PC-9 (cell line): ENCODE measurements around the gene NPC2. TPM values are rescaled to one million over a fixed set of nuclear protein-coding genes. Genes with fewer than 3 reads are reported as not detected.

Experiments used
- BruUV-seq: library from RNA; stranded (reverse); fragments of 400-500 nt; replicated peaks from 2 replicates; lab custom pipeline; 2021; lab: Mats Ljungman, UMichigan
- CTCF ChIA-PET: fragments of 300-600 bp; sonication (Branson Sonifier 250); formaldehyde crosslinking; loops from one replicate; lab custom pipeline; 2022; ENCODE audit warnings: antibody characterized with exemption; lab: Charles Lee
- POLR2A ChIA-PET: fragments of 300-600 bp; sonication (Branson Sonifier 250); formaldehyde crosslinking; loops from one replicate; lab custom pipeline; 2022; ENCODE audit warnings: antibody characterized with exemption; ENCODE audit not compliant: unreplicated experiment; lab: Charles Lee
- DNase-seq, 2 experiments: peaks; one replicate each; pipeline versions ENCODE4 v3.0.0 to v3.0.0-alpha.2; 2015 to 2022; ENCODE audit warnings: mixed read lengths in 1 of 2
- H2AFZ ChIP-seq: fragments of 200-600 bp; sonication (generic); 2 replicates; pipeline ENCODE4 v1.8.1; 2017; ENCODE audit warnings: antibody characterized with exemption
- H3F3A ChIP-seq: fragments of 200-600 bp; sonication (generic); 2 replicates; pipeline ENCODE4 v1.8.1; 2017; ENCODE audit warnings: antibody characterized with exemption, mild to moderate bottlenecking, low read depth; ENCODE audit not compliant: insufficient read depth
- H3K27ac ChIP-seq: fragments of 200-600 bp; sonication (generic); 2 replicates; pipeline ENCODE4 v1.6.1; 2016; ENCODE audit warnings: mixed run types
- H3K27me3 ChIP-seq: fragments of 200-600 bp; sonication (generic); 2 replicates; pipeline ENCODE4 v1.6.1; 2016; ENCODE audit warnings: low read depth, mixed run types; ENCODE audit not compliant: insufficient read depth
- H3K36me3 ChIP-seq: fragments of 200-600 bp; sonication (generic); 2 replicates; pipeline ENCODE4 v1.6.1; 2016; ENCODE audit warnings: low read depth, mixed run types
- H3K4me1 ChIP-seq: fragments of 200-600 bp; sonication (generic); replicated peaks from 2 replicates; pipeline ENCODE4 v1.6.1; 2016; ENCODE audit warnings: mixed run types; ENCODE audit not compliant: insufficient read depth
- H3K4me2 ChIP-seq: fragments of 200-600 bp; sonication (generic); 2 replicates; pipeline ENCODE4 v1.6.1; 2017; ENCODE audit warnings: mixed run types
- H3K4me3 ChIP-seq: fragments of 200-600 bp; sonication (generic); 2 replicates; pipeline ENCODE4 v1.6.1; 2016; ENCODE audit warnings: mixed run types
- H3K79me2 ChIP-seq: fragments of 200-600 bp; sonication (generic); 2 replicates; pipeline ENCODE4 v1.6.1; 2017; ENCODE audit warnings: low read depth, mixed run types
- H3K9me2 ChIP-seq: fragments of 200-600 bp; sonication (generic); 2 replicates; pipeline ENCODE4 v1.8.1; 2017; ENCODE audit warnings: mild to moderate bottlenecking; ENCODE audit not compliant: insufficient read depth
- H3K9me3 ChIP-seq: fragments of 200-600 bp; sonication (generic); 2 replicates; pipeline ENCODE4 v1.8.1; 2016; ENCODE audit warnings: low read depth; ENCODE audit not compliant: insufficient read depth
- H4K20me1 ChIP-seq: fragments of 200-600 bp; sonication (generic); 2 replicates; pipeline ENCODE4 v1.8.1; 2017; ENCODE audit not compliant: insufficient read depth
- EZH2 ChIP-seq: fragments of 200-600 bp; sonication (generic); IDR thresholded peaks from 2 replicates; pipeline ENCODE4 v1.8.0; 2017; ENCODE audit warnings: antibody characterized with exemption, low read depth
- intact Hi-C: fragments of 100-400 bp; cut with micrococcal nuclease; formaldehyde crosslinking; loops from one replicate; pipeline ENCODE4 v1.10.0; 2022; ENCODE audit not compliant: unreplicated experiment
- total RNA-seq: library from RNA; stranded (reverse); gene quantifications from 2 replicates; pipeline ENCODE4 v1.2.3, GENCODE V29; 2021
- TF ChIP-seq, protein P1 (sequence below): fragments of 200-600 bp; sonication (generic); conservative IDR thresholded peaks from 2 replicates; pipeline ENCODE4 v1.6.1; 2017; ENCODE audit warnings: mixed run types, antibody characterized with exemption, mild to moderate bottlenecking, moderate library complexity

The NPC2 gene
- total RNA-seq, 1 experiment from 2014 or later: 1,010 TPM

DNA sequence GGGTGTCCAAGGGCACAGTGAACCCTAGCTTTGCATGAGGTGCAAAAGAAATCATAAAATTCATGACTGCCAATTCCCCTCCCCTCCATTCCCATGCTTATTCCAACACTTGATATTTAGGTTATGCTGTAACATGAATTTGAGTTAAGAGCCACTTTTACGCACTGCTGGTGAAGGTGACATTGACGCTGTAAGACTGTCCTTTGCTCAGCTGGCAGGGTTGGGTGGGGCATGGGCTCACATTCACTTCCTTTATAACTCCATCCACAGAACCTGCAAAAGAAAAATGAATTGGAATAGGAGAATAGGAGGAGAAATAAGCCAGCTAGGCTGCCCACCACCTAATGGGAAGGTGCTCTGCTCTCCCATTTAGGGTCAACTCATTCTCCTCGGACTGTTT lies 6.9 kb downstream of the NPC2 start:
- no peak for TF ChIP-seq EZH2
- TF ChIP-seq, protein P1, sequence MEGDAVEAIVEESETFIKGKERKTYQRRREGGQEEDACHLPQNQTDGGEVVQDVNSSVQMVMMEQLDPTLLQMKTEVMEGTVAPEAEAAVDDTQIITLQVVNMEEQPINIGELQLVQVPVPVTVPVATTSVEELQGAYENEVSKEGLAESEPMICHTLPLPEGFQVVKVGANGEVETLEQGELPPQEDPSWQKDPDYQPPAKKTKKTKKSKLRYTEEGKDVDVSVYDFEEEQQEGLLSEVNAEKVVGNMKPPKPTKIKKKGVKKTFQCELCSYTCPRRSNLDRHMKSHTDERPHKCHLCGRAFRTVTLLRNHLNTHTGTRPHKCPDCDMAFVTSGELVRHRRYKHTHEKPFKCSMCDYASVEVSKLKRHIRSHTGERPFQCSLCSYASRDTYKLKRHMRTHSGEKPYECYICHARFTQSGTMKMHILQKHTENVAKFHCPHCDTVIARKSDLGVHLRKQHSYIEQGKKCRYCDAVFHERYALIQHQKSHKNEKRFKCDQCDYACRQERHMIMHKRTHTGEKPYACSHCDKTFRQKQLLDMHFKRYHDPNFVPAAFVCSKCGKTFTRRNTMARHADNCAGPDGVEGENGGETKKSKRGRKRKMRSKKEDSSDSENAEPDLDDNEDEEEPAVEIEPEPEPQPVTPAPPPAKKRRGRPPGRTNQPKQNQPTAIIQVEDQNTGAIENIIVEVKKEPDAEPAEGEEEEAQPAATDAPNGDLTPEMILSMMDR: no peak
- Histone ChIP-seq H3K4me2 (peak overlapping the region; percentile 94; the same call in 1 of the 2 replicates), H3K4me1 (peaks cover 51% of the 10 kb centered on the region), H3K27me3 (no peaks in the 10 kb centered on the region), H3K36me3 (peaks cover 67% of the 10 kb centered on the region), H3K4me3 (no peak overlapping the region), H3F3A (peaks cover 46% of the 10 kb centered on the region), H3K9me2 (no peaks in the 10 kb centered on the region), H3K79me2 (peaks cover 52% of the 10 kb centered on the region), H3K9me3 (no peaks in the 10 kb centered on the region), H4K20me1 (no peaks in the 10 kb centered on the region), H3K27ac (no peak overlapping the region), H2AFZ (no peak overlapping the region)
- ChIA-PET POLR2A (interaction anchor here (0.5 to 1.1 kb wide), 4 partner anchors 11 to 123 kb away, joined by 3 to 5 read pairs (median 3); no protein-coding TSS in a partner anchor), CTCF (interaction anchor here (1.1 kb wide), 1 partner anchor 25 kb away, joined by 3 read pairs; no protein-coding TSS in a partner anchor)
- BruUV-seq: no TSS peak
- no peak for DNase-seq
- intact Hi-C loops: no loop called here

DNA sequence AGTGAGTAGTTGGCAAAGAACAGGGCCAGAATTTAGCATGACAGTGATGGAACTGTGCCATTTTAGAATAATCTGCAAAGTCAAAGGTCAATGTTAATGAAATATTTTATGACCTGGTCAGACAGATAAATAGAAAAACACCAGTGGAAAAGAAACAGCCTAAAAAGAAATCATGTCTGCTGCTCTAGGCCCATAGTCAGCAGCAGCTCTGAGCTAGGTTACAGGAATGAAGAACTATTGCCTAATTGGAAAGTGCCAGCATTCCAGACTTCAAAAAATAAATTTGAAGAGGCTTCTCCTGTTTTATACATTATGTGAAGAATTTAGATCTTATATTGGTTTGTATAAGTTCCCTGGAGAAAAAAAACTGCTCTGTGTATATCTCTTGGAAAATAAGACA lies 9.8 kb downstream of the NPC2 start:
- no peak overlapping the region for H3K4me3 ChIP-seq
- no TSS peak for BruUV-seq
- no peak overlapping the region for H3K4me2 ChIP-seq
- intact Hi-C loops: no loop called here
- H3K9me3 ChIP-seq: no peaks in the 10 kb centered on the region
- no peak overlapping the region for H3K27ac ChIP-seq
- H2AFZ ChIP-seq: no peak overlapping the region
- peaks cover 82% of the 10 kb centered on the region for H3K36me3 ChIP-seq
- ChIA-PET CTCF (no interaction called here), POLR2A (no interaction called here)
- H3F3A ChIP-seq: peaks cover 18% of the 10 kb centered on the region
- H3K4me1 ChIP-seq: peaks cover 23% of the 10 kb centered on the region
- peaks cover 30% of the 10 kb centered on the region for H3K79me2 ChIP-seq
- TF ChIP-seq EZH2: no peak
- TF ChIP-seq, protein P1: no peak
- H4K20me1 ChIP-seq: no peaks in the 10 kb centered on the region; the same call in 1 of the 2 replicates
- DNase-seq: no peak
- H3K27me3 ChIP-seq: no peaks in the 10 kb centered on the region
- H3K9me2 ChIP-seq: no peaks in the 10 kb centered on the region

DNA sequence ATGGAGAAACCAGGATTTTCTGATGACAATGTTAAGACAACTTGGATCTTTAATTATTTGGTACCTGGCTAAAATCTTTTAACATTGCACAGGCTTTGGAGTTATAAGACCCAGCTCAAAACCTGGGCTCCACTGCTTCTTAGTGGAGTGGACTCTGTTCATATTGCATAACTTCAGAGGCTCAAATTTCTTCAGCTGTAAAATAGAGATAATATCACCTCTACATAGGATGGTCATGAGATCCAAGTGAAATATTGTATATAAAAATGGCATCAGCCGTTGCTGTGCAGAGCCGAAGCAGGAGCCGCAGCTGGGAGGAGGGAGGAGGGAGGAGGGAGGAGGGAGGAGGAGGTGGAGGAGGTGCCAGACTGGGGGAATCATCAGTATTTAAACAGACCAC lies 10.5 kb downstream of the NPC2 start:
- H3K9me2 ChIP-seq: no peaks in the 10 kb centered on the region
- H3F3A ChIP-seq: peaks cover 10% of the 10 kb centered on the region
- intact Hi-C loops: no loop called here
- TF ChIP-seq, protein P1: no peak
- no peak for TF ChIP-seq EZH2
- H4K20me1 ChIP-seq: no peaks in the 10 kb centered on the region; the same call in 1 of the 2 replicates
- no peak overlapping the region for H3K4me2 ChIP-seq
- H2AFZ ChIP-seq: no peak overlapping the region
- H3K27ac ChIP-seq: no peak overlapping the region
- no peak for DNase-seq
- H3K27me3 ChIP-seq: no peaks in the 10 kb centered on the region
- no TSS peak for BruUV-seq
- POLR2A ChIA-PET: interaction anchor here (0.6 kb wide), 1 partner anchor 68 kb away, joined by 3 read pairs; no protein-coding TSS in a partner anchor
- H3K4me3 ChIP-seq: no peak overlapping the region
- H3K36me3 ChIP-seq: peaks cover 81% of the 10 kb centered on the region
- CTCF ChIA-PET: interaction anchor here (0.9 kb wide), 1 partner anchor 103 kb away, joined by 3 read pairs; no protein-coding TSS in a partner anchor
- H3K79me2 ChIP-seq: peaks cover 23% of the 10 kb centered on the region
- no peaks in the 10 kb centered on the region for H3K9me3 ChIP-seq
- peaks cover 15% of the 10 kb centered on the region for H3K4me1 ChIP-seq
